Fibroblast of villous mesenchyme (primary cell): ENCODE results near the gene LRP1. TPM values are rescaled to one million over a fixed set of nuclear protein-coding genes. Genes with fewer than 3 reads are reported as not detected.
A peak's percentile ranks its signal among the peaks of the same experiment; 100 is the strongest.

Source experiments
- DNase-seq: peaks from one replicate; pipeline ENCODE4 v3.0.0-alpha.2; 2010; ENCODE audit warnings: low read depth
- H3K4me3 ChIP-seq: 2 replicates; pipeline ENCODE4 v1.5.1; 2011; ENCODE audit warnings: low read depth, mild to moderate bottlenecking, low read length
- CTCF ChIP-seq: IDR thresholded peaks from 2 replicates; pipeline ENCODE4 v1.5.1; 2012; ENCODE audit warnings: low read depth, mild to moderate bottlenecking, low read length; ENCODE audit not compliant: insufficient read depth
- total RNA-seq: library from RNA; depleted of rRNA; stranded (reverse); fragments of >200 nt; gene quantifications from 2 replicates; pipeline ENCODE4 v1.2.3, GENCODE V29; 2012

LRP1 gene
- total RNA-seq, 1 donor = 228 TPM

GRCh38 chr12:57185906-57186508, 57.7 kb downstream of the LRP1 start:
- no peak for DNase-seq
- no peak for TF ChIP-seq CTCF
- H3K4me3 ChIP-seq = no peak overlapping the region

GRCh38 chr12:57187222-57188089, 59.2 kb downstream of the LRP1 start:
- DNase-seq = no peak
- no peak overlapping the region for H3K4me3 ChIP-seq
- no peak for TF ChIP-seq CTCF

DNA sequence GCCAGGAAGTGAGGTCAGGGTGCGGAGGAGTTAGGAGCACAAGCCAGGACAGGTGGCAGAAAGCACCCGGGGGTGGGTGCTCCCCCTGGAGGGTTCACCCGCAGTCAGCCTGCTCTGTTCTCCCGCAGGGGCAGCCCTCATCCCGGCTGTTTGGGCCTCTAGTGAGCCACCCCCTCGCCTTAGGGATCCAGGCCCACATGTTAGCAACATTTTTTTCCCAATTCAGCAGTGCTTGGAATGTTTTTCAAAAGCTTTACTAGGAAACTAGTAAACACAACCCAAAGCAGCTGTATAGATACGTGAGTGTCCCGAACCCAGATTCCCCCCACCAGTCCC, 59.8 kb downstream of the LRP1 start:
- no peak for DNase-seq
- no peak overlapping the region for H3K4me3 ChIP-seq
- no peak for TF ChIP-seq CTCF

GRCh38 chr12:57190037-57190436, 61.8 kb downstream of the LRP1 start:
- no peak for TF ChIP-seq CTCF
- no peak overlapping the region for H3K4me3 ChIP-seq
- DNase-seq = no peak

DNA sequence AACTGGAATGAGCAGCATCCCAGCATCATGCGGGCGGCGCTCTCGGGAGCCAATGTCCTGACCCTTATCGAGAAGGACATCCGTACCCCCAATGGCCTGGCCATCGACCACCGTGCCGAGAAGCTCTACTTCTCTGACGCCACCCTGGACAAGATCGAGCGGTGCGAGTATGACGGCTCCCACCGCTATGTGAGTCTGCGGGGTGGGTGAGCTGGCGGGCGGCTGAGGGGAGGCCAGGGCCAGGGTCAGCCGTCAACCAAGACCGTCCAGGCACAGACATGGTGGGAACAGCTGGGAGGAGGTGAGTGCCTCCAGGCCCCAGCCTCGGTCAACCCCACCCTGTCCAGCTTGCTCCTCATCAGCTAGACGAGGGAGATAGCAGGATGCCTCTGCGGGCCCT, 62.5 kb downstream of the LRP1 start:
- no peak for DNase-seq
- no peak overlapping the region for H3K4me3 ChIP-seq
- no peak for TF ChIP-seq CTCF

DNA sequence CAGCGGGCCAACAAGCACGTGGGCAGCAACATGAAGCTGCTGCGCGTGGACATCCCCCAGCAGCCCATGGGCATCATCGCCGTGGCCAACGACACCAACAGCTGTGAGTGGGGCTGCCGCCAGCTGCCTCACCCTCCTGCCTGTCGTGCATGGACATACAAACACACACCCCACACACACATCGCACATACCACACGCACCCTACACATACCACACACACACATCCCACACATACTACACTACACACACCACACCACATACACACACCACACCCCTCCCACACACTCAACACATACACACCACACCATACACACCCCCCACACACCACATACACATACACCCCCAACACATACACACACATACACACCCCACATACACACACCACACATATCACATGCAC, 63.1 kb downstream of the LRP1 start:
- no peak overlapping the region for H3K4me3 ChIP-seq
- no peak for TF ChIP-seq CTCF
- DNase-seq = peak; percentile 12

- H3K4me3 ChIP-seq = no peak overlapping the region
- TF ChIP-seq CTCF = no peak
- DNase-seq = no peak
These were observed 64.6 kb downstream of the LRP1 start for GRCh38 chr12:57192920-57193319.
